ENCODE measurements around the gene SMIM32.

GRCh38 chr5:136155761-136156160 lies 37.2 kb downstream of the SMIM32 start:
- TF ChIP-seq, protein P1, sequence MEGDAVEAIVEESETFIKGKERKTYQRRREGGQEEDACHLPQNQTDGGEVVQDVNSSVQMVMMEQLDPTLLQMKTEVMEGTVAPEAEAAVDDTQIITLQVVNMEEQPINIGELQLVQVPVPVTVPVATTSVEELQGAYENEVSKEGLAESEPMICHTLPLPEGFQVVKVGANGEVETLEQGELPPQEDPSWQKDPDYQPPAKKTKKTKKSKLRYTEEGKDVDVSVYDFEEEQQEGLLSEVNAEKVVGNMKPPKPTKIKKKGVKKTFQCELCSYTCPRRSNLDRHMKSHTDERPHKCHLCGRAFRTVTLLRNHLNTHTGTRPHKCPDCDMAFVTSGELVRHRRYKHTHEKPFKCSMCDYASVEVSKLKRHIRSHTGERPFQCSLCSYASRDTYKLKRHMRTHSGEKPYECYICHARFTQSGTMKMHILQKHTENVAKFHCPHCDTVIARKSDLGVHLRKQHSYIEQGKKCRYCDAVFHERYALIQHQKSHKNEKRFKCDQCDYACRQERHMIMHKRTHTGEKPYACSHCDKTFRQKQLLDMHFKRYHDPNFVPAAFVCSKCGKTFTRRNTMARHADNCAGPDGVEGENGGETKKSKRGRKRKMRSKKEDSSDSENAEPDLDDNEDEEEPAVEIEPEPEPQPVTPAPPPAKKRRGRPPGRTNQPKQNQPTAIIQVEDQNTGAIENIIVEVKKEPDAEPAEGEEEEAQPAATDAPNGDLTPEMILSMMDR (IDR thresholded peaks at IDR 0.05): no peak
- TF ChIP-seq POLR2A (IDR thresholded peaks at IDR 0.05) (no peak), EP300 (IDR thresholded peaks at IDR 0.05) (no peak)
